Chondrocyte (in vitro differentiated cells): ENCODE results near the gene CACNB2. TPM values are rescaled to one million over a fixed set of nuclear protein-coding genes. Genes with fewer than 3 reads are reported as not detected.
"Not testable (repeated sequence)": the region's sequence is repeated elsewhere in the genome, so short reads cannot be mapped to it uniquely, and the experiment has no call there.

Experiments
- DNase-seq: peaks from one replicate; pipeline ENCODE4 v3.0.0; 2021; ENCODE audit warnings: mixed read lengths, low spot score
- H3K27ac Mint-ChIP-seq: one replicate; pipeline ENCODE4 v1.8.0; 2021; ENCODE audit warnings: mild to moderate bottlenecking, moderate library complexity, mixed read lengths; ENCODE audit not compliant: unreplicated experiment
- H3K27me3 Mint-ChIP-seq: 2 replicates; pipeline ENCODE4 v1.8.0; 2021; ENCODE audit warnings: low read depth, mixed read lengths
- H3K36me3 Mint-ChIP-seq: 2 replicates; pipeline ENCODE4 v1.8.0; 2021; ENCODE audit warnings: low read depth, mixed read lengths
- H3K4me1 Mint-ChIP-seq: 2 replicates; pipeline ENCODE4 v1.8.0; 2021; ENCODE audit warnings: low read depth, mild to moderate bottlenecking, mixed read lengths
- H3K4me3 Mint-ChIP-seq: one replicate; pipeline ENCODE4 v1.8.0; 2021; ENCODE audit warnings: mild to moderate bottlenecking, moderate library complexity, mixed read lengths; ENCODE audit not compliant: unreplicated experiment
- H3K9me3 Mint-ChIP-seq: 2 replicates; pipeline ENCODE4 v1.8.0; 2021; ENCODE audit warnings: low read depth, mixed read lengths
- CTCF ChIP-seq: fragments of 200-600 bp; sonication (generic); IDR thresholded peaks from 2 replicates; pipeline ENCODE4 v1.5.0; 2021; ENCODE audit warnings: antibody characterized with exemption, mild to moderate bottlenecking, moderate library complexity
- total RNA-seq: library from RNA; stranded (reverse); gene quantifications from 3 replicates; pipeline ENCODE4 v1.2.1, GENCODE V29; 2021

CACNB2 gene
- total RNA-seq, 1 donor from 2014 or later = 0.25 TPM

DNA sequence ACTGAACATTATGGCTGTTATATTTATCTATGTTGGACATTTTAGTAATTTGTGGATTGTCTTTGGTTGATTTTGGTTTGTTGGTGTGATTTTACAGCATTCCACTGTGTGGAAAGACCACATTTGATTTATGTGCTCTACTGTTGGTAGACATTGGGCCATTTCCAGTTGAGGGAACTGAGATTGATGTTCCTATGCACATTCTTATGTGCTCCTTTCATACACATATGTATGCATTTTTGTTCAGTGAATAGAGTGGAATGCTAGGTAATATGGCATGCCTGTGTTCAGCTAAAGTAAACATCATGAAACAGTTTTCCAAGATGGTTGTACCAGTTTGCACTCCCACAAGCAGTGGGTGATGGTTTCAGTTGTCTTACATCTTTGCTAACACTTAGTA lies 15.1 kb downstream of the CACNB2 start:
- peaks cover 2% of the 10 kb centered on the region for H3K9me3 Mint-ChIP-seq
- no peak overlapping the region for H3K4me3 Mint-ChIP-seq
- no peaks in the 10 kb centered on the region for H3K36me3 Mint-ChIP-seq
- TF ChIP-seq CTCF = no peak
- no peak for DNase-seq
- H3K27me3 Mint-ChIP-seq = peaks cover 17% of the 10 kb centered on the region
- peaks cover 16% of the 10 kb centered on the region for H3K4me1 Mint-ChIP-seq
- H3K27ac Mint-ChIP-seq = no peak overlapping the region

- Mint-ChIP-seq H3K27me3 (peaks cover 12% of the 10 kb centered on the region), H3K4me1 (peaks cover 16% of the 10 kb centered on the region)
- not testable (repeated sequence) for H3K27ac Mint-ChIP-seq, H3K36me3 Mint-ChIP-seq, DNase-seq, H3K4me3 Mint-ChIP-seq, H3K9me3 Mint-ChIP-seq
Observed at GRCh38 chr10:18156797-18157196, 16.6 kb downstream of the CACNB2 start.

GRCh38 chr10:18157881-18158280 lies 17.7 kb downstream of the CACNB2 start:
- H3K27me3 Mint-ChIP-seq = peaks cover 10% of the 10 kb centered on the region
- peaks cover 2% of the 10 kb centered on the region for H3K9me3 Mint-ChIP-seq
- H3K4me1 Mint-ChIP-seq = peaks cover 16% of the 10 kb centered on the region
- H3K4me3 Mint-ChIP-seq = no peak overlapping the region
- no peak for TF ChIP-seq CTCF
- no peak overlapping the region for H3K27ac Mint-ChIP-seq
- H3K36me3 Mint-ChIP-seq = no peaks in the 10 kb centered on the region
- no peak for DNase-seq

GRCh38 chr10:18158773-18159265 lies 18.6 kb downstream of the CACNB2 start:
- peaks cover 5% of the 10 kb centered on the region for H3K9me3 Mint-ChIP-seq
- H3K4me1 Mint-ChIP-seq = peaks cover 16% of the 10 kb centered on the region
- H3K27me3 Mint-ChIP-seq = peaks cover 14% of the 10 kb centered on the region
- DNase-seq = no peak
- no peak overlapping the region for H3K4me3 Mint-ChIP-seq
- no peak for TF ChIP-seq CTCF
- no peak overlapping the region for H3K27ac Mint-ChIP-seq
- no peaks in the 10 kb centered on the region for H3K36me3 Mint-ChIP-seq

GRCh38 chr10:18159557-18159956 lies 19.3 kb downstream of the CACNB2 start:
- Mint-ChIP-seq H3K4me1 (peaks cover 20% of the 10 kb centered on the region), H3K9me3 (peaks cover 5% of the 10 kb centered on the region), H3K4me3 (no peak overlapping the region), H3K27ac (no peak overlapping the region), H3K27me3 (peaks cover 17% of the 10 kb centered on the region), H3K36me3 (no peaks in the 10 kb centered on the region)
- no peak for DNase-seq
- no peak for TF ChIP-seq CTCF

DNA sequence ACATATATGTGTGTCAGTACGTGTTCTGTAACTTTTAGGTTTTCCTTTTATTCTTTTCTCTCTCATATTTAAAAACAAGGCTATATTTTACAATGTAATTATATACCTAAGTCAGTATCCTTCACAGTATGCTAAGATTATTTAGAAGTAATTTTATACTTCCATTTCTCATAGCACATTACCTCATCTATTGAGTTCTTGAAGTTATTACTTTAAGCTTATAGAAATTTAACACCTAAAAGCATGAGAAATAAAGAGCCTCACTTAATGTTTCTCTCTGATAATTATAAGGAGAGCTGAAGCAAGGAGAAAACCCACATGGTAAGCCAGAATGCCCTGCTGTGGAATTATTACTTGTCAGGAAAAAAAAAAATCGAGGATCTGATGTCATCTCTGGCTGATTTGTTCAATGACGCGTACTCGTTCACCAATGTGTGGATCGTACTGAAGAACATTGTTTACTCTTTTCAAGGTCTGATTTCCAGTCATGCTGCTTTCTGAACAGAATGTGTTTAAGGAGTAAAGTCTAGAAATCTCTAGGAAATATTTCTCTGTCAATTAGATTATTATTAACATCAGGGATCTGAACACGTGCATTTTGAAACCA lies 21.9 kb downstream of the CACNB2 start:
- DNase-seq = no peak
- no peak for TF ChIP-seq CTCF
- Mint-ChIP-seq H3K4me3 (no peak overlapping the region), H3K9me3 (peaks cover 7% of the 10 kb centered on the region), H3K27ac (no peak overlapping the region), H3K4me1 (peaks cover 26% of the 10 kb centered on the region), H3K27me3 (peaks cover 19% of the 10 kb centered on the region), H3K36me3 (no peaks in the 10 kb centered on the region)
